Neural progenitor cell (in vitro differentiated cells): Measurements from ENCODE around the gene VWC2L. TPM values are rescaled to one million over a fixed set of nuclear protein-coding genes. Genes with fewer than 3 reads are reported as not detected.

Experiments used
- DNase-seq: peaks from one replicate; pipeline ENCODE4 v3.0.0-alpha.2; 2016; ENCODE audit warnings: low spot score
- H2AFZ ChIP-seq: fragments of 200-600 bp; sonication (generic); replicated peaks from 2 replicates; pipeline ENCODE4 v1.6.1; 2016; ENCODE audit warnings: antibody characterized with exemption
- H3F3A ChIP-seq: fragments of 200-600 bp; sonication (generic); 2 replicates; pipeline ENCODE4 v1.6.1; 2016; ENCODE audit warnings: antibody characterized with exemption, low read depth
- H3K27ac ChIP-seq: fragments of 200-600 bp; sonication (generic); 2 replicates; pipeline ENCODE4 v1.5.1; 2016; ENCODE audit warnings: mild to moderate bottlenecking
- H3K27me3 ChIP-seq: fragments of 200-600 bp; sonication (generic); 2 replicates; pipeline ENCODE4 v1.6.1; 2016; ENCODE audit warnings: mild to moderate bottlenecking, moderate library complexity
- H3K36me3 ChIP-seq: fragments of 200-600 bp; sonication (generic); 2 replicates; pipeline ENCODE4 v1.5.1; 2016
- H3K4me1 ChIP-seq: fragments of 200-600 bp; sonication (generic); 2 replicates; pipeline ENCODE4 v1.6.1; 2016; ENCODE audit warnings: mixed run types
- H3K4me2 ChIP-seq: fragments of 200-600 bp; sonication (generic); 2 replicates; pipeline ENCODE4 v1.6.1; 2016
- H3K4me3 ChIP-seq: fragments of 200-600 bp; sonication (generic); 2 replicates; pipeline ENCODE4 v1.5.1; 2016
- H3K79me2 ChIP-seq: fragments of 200-600 bp; sonication (generic); 2 replicates; pipeline ENCODE4 v1.6.1; 2016; ENCODE audit warnings: low read depth
- H3K9ac ChIP-seq: fragments of 200-600 bp; sonication (generic); 2 replicates; pipeline ENCODE4 v1.6.1; 2016
- H3K9me3 ChIP-seq: fragments of 200-600 bp; sonication (generic); 2 replicates; pipeline ENCODE4 v1.5.1; 2016; ENCODE audit warnings: low read depth
- H4K20me1 ChIP-seq: fragments of 200-600 bp; sonication (generic); 2 replicates; pipeline ENCODE4 v1.6.1; 2016; ENCODE audit warnings: low read depth
- H3K27ac Mint-ChIP-seq: 3 replicates; pipeline ENCODE4 v1.8.0; 2021; ENCODE audit warnings: mixed read lengths
- H3K27me3 Mint-ChIP-seq: 2 replicates; pipeline ENCODE4 v1.8.0; 2022; ENCODE audit warnings: low read depth, mild to moderate bottlenecking, inconsistent platforms, moderate library complexity, mixed read lengths; ENCODE audit not compliant: insufficient read depth
- H3K36me3 Mint-ChIP-seq: 3 replicates; pipeline ENCODE4 v1.8.0; 2021; ENCODE audit warnings: mixed read lengths
- H3K4me1 Mint-ChIP-seq: 3 replicates; pipeline ENCODE4 v1.8.0; 2021; ENCODE audit warnings: mixed read lengths
- H3K4me3 Mint-ChIP-seq: 3 replicates; pipeline ENCODE4 v1.8.0; 2021; ENCODE audit warnings: mild to moderate bottlenecking, moderate library complexity, mixed read lengths
- H3K9me3 Mint-ChIP-seq: 3 replicates; pipeline ENCODE4 v1.8.0; 2020; ENCODE audit warnings: mixed read lengths
- EZH2 ChIP-seq: fragments of 200-600 bp; sonication (generic); IDR thresholded peaks from 2 replicates; pipeline ENCODE4 v1.6.1; 2017; ENCODE audit warnings: antibody characterized with exemption, mild to moderate bottlenecking, moderate library complexity
- EZH2phosphoT487 ChIP-seq: fragments of 200-600 bp; sonication (generic); IDR thresholded peaks from 2 replicates; pipeline ENCODE4 v1.6.1; 2017; ENCODE audit warnings: antibody characterized with exemption
- total RNA-seq: library from RNA; depleted of rRNA; stranded (reverse); fragments of >200 nt; gene quantifications from 2 replicates; pipeline ENCODE4 v1.2.3, GENCODE V29; 2015; ENCODE audit warnings: low replicate concordance
- TF ChIP-seq, protein P1 (sequence below): fragments of 200-600 bp; sonication (generic); IDR thresholded peaks from 2 replicates; pipeline ENCODE4 v1.5.1; 2017; ENCODE audit warnings: antibody characterized with exemption, mild to moderate bottlenecking

The VWC2L gene
- total RNA-seq, 1 donor from 2014 or later: not detected

DNA sequence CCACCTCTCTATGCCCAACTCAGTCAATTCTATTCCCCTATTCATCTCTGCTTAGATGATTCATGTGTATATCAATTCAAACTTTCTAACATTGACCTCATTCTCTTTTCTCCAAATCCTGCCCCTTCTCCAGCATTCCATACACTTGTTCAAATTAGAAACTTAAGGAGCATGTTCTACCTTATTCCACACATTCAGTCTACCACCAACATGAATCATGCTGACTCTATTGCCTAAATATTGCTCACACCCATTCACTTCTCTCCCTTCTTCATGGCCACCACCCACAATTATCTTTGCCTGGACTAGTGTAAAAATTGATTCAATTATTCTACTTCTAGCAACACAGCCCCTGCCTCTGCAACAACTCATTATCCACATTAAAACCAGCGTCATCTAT lies 147.5 kb downstream of the VWC2L start:
- Histone ChIP-seq H3K9ac (no peak overlapping the region), H3K36me3 (no peaks in the 10 kb centered on the region), H3K27ac (no peak overlapping the region), H4K20me1 (no peaks in the 10 kb centered on the region), H3F3A (no peaks in the 10 kb centered on the region), H3K4me2 (no peak overlapping the region), H3K9me3 (peaks cover 4% of the 10 kb centered on the region), H3K79me2 (no peaks in the 10 kb centered on the region), H3K4me1 (no peaks in the 10 kb centered on the region), H3K27me3 (no peaks in the 10 kb centered on the region), H2AFZ (no peak overlapping the region), H3K4me3 (no peak overlapping the region)
- Mint-ChIP-seq H3K27me3 (peaks cover 2% of the 10 kb centered on the region), H3K9me3 (peaks cover 11% of the 10 kb centered on the region), H3K27ac (no peak overlapping the region), H3K4me3 (no peak overlapping the region), H3K4me1 (no peaks in the 10 kb centered on the region), H3K36me3 (no peaks in the 10 kb centered on the region)
- no peak for DNase-seq
- TF ChIP-seq EZH2phosphoT487 (no peak), EZH2 (no peak)
- TF ChIP-seq, protein P1, sequence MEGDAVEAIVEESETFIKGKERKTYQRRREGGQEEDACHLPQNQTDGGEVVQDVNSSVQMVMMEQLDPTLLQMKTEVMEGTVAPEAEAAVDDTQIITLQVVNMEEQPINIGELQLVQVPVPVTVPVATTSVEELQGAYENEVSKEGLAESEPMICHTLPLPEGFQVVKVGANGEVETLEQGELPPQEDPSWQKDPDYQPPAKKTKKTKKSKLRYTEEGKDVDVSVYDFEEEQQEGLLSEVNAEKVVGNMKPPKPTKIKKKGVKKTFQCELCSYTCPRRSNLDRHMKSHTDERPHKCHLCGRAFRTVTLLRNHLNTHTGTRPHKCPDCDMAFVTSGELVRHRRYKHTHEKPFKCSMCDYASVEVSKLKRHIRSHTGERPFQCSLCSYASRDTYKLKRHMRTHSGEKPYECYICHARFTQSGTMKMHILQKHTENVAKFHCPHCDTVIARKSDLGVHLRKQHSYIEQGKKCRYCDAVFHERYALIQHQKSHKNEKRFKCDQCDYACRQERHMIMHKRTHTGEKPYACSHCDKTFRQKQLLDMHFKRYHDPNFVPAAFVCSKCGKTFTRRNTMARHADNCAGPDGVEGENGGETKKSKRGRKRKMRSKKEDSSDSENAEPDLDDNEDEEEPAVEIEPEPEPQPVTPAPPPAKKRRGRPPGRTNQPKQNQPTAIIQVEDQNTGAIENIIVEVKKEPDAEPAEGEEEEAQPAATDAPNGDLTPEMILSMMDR: no peak

DNA sequence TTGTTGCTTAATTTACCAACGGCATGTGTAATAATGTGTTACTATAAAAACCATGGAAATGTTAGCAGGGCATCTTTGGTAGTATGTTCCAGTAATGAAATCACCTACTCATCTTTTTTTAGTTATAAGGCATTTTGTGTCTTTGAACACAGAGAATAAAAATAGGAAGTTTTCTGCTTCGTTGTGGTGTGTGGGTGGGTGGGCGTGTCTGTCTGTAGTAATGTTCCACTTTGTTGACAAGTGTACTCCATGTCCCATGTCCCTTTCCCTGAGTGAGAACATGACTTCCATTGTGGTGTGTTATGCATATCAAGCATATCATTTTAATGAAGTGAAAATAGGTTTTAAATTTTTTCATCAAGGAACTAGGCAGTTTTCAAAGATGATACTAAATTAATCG lies 149.3 kb downstream of the VWC2L start:
- no peaks in the 10 kb centered on the region for H3K4me1 ChIP-seq
- H3F3A ChIP-seq: no peaks in the 10 kb centered on the region
- TF ChIP-seq EZH2phosphoT487 (no peak), EZH2 (no peak)
- TF ChIP-seq, protein P1: no peak
- peaks cover 4% of the 10 kb centered on the region for H3K9me3 ChIP-seq
- no peak overlapping the region for H3K27ac Mint-ChIP-seq
- H3K36me3 ChIP-seq: no peaks in the 10 kb centered on the region
- H4K20me1 ChIP-seq: no peaks in the 10 kb centered on the region
- peaks cover 21% of the 10 kb centered on the region for H3K9me3 Mint-ChIP-seq
- peaks cover 2% of the 10 kb centered on the region for H3K27me3 Mint-ChIP-seq
- no peaks in the 10 kb centered on the region for H3K4me1 Mint-ChIP-seq
- no peaks in the 10 kb centered on the region for H3K27me3 ChIP-seq
- H2AFZ ChIP-seq: no peak overlapping the region
- no peak overlapping the region for H3K4me2 ChIP-seq
- no peak for DNase-seq
- H3K4me3 Mint-ChIP-seq: no peak overlapping the region
- no peak overlapping the region for H3K9ac ChIP-seq
- H3K4me3 ChIP-seq: no peak overlapping the region
- H3K27ac ChIP-seq: no peak overlapping the region
- no peaks in the 10 kb centered on the region for H3K36me3 Mint-ChIP-seq
- no peaks in the 10 kb centered on the region for H3K79me2 ChIP-seq

DNA sequence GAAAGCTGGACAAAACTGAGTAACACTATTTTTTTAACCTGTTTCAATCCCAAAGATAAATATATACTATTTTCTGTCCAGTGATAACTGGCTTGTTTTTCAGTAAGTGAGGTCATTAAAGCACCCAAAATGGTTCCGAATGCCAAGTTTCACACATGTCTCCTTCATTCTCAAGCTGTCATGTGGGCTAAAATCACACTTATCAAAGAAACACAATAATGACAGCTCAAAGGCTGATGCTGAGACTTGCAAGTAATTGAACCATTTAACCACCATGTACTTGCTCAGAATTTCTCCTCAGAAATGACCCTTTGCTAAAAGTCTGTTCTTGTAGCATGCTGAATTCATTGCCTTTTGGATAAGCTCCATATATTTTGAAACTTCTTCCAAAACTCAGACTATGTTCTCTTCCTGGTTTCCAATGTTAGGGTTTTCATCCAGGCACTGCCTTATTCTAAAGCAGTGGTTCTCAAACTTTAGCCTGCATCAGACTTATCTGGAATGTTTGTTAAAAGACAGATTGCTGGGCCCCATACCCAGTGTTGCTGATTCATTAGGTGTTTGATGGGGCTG lies 149.8 kb downstream of the VWC2L start:
- Histone ChIP-seq H3K4me1 (no peaks in the 10 kb centered on the region), H3F3A (no peaks in the 10 kb centered on the region), H3K36me3 (no peaks in the 10 kb centered on the region), H3K27me3 (no peaks in the 10 kb centered on the region), H2AFZ (no peak overlapping the region), H3K9ac (no peak overlapping the region), H3K4me3 (no peak overlapping the region), H3K9me3 (peaks cover 4% of the 10 kb centered on the region), H3K27ac (no peak overlapping the region), H3K4me2 (no peak overlapping the region), H4K20me1 (no peaks in the 10 kb centered on the region), H3K79me2 (no peaks in the 10 kb centered on the region)
- H3K4me3 Mint-ChIP-seq: no peak overlapping the region
- H3K9me3 Mint-ChIP-seq: peaks cover 21% of the 10 kb centered on the region
- H3K4me1 Mint-ChIP-seq: no peaks in the 10 kb centered on the region
- TF ChIP-seq EZH2phosphoT487: no peak
- TF ChIP-seq, protein P1: no peak
- TF ChIP-seq EZH2: no peak
- no peaks in the 10 kb centered on the region for H3K36me3 Mint-ChIP-seq
- H3K27me3 Mint-ChIP-seq: peaks cover 2% of the 10 kb centered on the region
- H3K27ac Mint-ChIP-seq: no peak overlapping the region
- DNase-seq: no peak
